Hepatocyte (in vitro differentiated cells): ENCODE measurements around the gene DPP10. TPM values are rescaled to one million over a fixed set of nuclear protein-coding genes. Genes with fewer than 3 reads are reported as not detected.

Experiments
- DNase-seq: peaks from one replicate; pipeline ENCODE4 v3.0.0-alpha.2; 2016; ENCODE audit warnings: low spot score
- H2AFZ ChIP-seq: fragments of 200-600 bp; sonication (generic); 2 replicates; pipeline ENCODE4 v1.6.0; 2016; ENCODE audit warnings: antibody characterized with exemption, mild to moderate bottlenecking
- H3K27ac ChIP-seq: fragments of 200-600 bp; sonication (generic); 2 replicates; pipeline ENCODE4 v1.5.1; 2016; ENCODE audit warnings: mild to moderate bottlenecking
- H3K27me3 ChIP-seq: fragments of 200-600 bp; sonication (generic); 2 replicates; pipeline ENCODE4 v1.6.1; 2016
- H3K36me3 ChIP-seq: fragments of 200-600 bp; sonication (generic); replicated peaks from 2 replicates; pipeline ENCODE4 v1.5.1; 2016; ENCODE audit warnings: low read depth; ENCODE audit not compliant: insufficient read depth
- H3K4me1 ChIP-seq: fragments of 200-600 bp; sonication (generic); 2 replicates; pipeline ENCODE4 v1.5.1; 2016; ENCODE audit warnings: mild to moderate bottlenecking, moderate library complexity; ENCODE audit not compliant: insufficient read depth
- H3K4me2 ChIP-seq: fragments of 200-600 bp; sonication (generic); 2 replicates; pipeline ENCODE4 v1.6.0; 2016
- H3K4me3 ChIP-seq: fragments of 200-600 bp; sonication (generic); 2 replicates; pipeline ENCODE4 v1.5.1; 2016; ENCODE audit warnings: mild to moderate bottlenecking
- H3K79me2 ChIP-seq: fragments of 200-600 bp; sonication (generic); 2 replicates; pipeline ENCODE4 v1.6.0; 2017; ENCODE audit warnings: mild to moderate bottlenecking
- H3K9me2 ChIP-seq: fragments of 200-600 bp; sonication (generic); replicated peaks from 2 replicates; pipeline ENCODE4 v1.6.0; 2017; ENCODE audit warnings: mild to moderate bottlenecking; ENCODE audit not compliant: insufficient read depth
- H3K9me3 ChIP-seq: fragments of 200-600 bp; sonication (generic); 2 replicates; pipeline ENCODE4 v1.5.1; 2016; ENCODE audit warnings: low read depth, mild to moderate bottlenecking
- H4K20me1 ChIP-seq: fragments of 200-600 bp; sonication (generic); 2 replicates; pipeline ENCODE4 v1.6.0; 2016; ENCODE audit warnings: mild to moderate bottlenecking; ENCODE audit not compliant: insufficient read depth, poor library complexity, severe bottlenecking
- EZH2 ChIP-seq: fragments of 200-600 bp; sonication (generic); IDR thresholded peaks from 2 replicates; pipeline ENCODE4 v1.6.1; 2016; ENCODE audit warnings: antibody characterized with exemption, mild to moderate bottlenecking, borderline replicate concordance
- EZH2phosphoT487 ChIP-seq: fragments of 200-600 bp; sonication (generic); IDR thresholded peaks from one replicate; pipeline ENCODE4 v1.6.1; 2018; ENCODE audit warnings: antibody characterized with exemption, mild to moderate bottlenecking, low read depth, moderate library complexity; ENCODE audit not compliant: unreplicated experiment, severe bottlenecking
- WGBS: methylation state at CpG from one replicate; pipeline ENCODE4 v1.1.6; 2016; ENCODE audit warnings: low lambda C conversion rate; ENCODE audit errors: missing lambda C conversion rate; 5-methylcytosine and 5-hydroxymethylcytosine counted together
- polyA plus RNA-seq: library from polyadenylated mRNA; unstranded; fragments of >200 nt; fragmentation: Nextera tagmentation; extraction: Ambion mirVana; gene quantifications from 2 replicates; pipeline ENCODE4 v1.2.1, GENCODE V29; 2016
- total RNA-seq: library from RNA; depleted of rRNA; stranded (reverse); fragments of >200 nt; gene quantifications from 2 replicates; pipeline ENCODE4 v1.2.3, GENCODE V29; 2014
- TF ChIP-seq, protein P1 (sequence below): fragments of 200-600 bp; sonication (generic); IDR thresholded peaks from 2 replicates; pipeline ENCODE4 v1.5.1; 2016; ENCODE audit warnings: antibody characterized with exemption, mild to moderate bottlenecking; ENCODE audit not compliant: poor library complexity

Gene DPP10
- total and polyA plus RNA-seq, 2 experiments from 2014 or later: 5.0 to 15.7 TPM

DNA sequence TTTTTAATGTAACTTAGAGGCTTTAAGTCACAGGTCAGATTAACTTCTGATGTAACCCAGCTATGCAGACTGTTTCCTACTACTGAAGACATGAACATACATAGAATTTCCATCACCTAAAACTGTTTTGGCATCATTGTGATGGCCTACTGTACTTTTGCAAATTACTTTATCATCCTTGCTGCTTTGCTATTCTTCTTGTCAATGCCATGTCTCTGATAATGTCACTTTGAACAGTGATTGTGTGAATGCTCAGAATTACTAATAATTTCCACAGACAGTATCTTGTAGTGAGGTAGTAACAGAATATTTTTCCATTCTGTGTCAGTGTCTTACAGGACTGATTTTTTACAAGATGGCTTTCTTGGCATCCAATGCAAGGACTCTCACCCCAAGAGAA, 663.5 kb downstream of the DPP10 start:
- no peaks in the 10 kb centered on the region for H3K27me3 ChIP-seq
- H3K4me3 ChIP-seq: no peak overlapping the region
- H3K36me3 ChIP-seq: no peaks in the 10 kb centered on the region
- DNase-seq: no peak
- no peaks in the 10 kb centered on the region for H4K20me1 ChIP-seq
- no peak overlapping the region for H2AFZ ChIP-seq
- no peaks in the 10 kb centered on the region for H3K79me2 ChIP-seq
- H3K9me3 ChIP-seq: no peaks in the 10 kb centered on the region
- H3K4me2 ChIP-seq: no peak overlapping the region
- H3K4me1 ChIP-seq: no peaks in the 10 kb centered on the region
- no peaks in the 10 kb centered on the region for H3K9me2 ChIP-seq
- H3K27ac ChIP-seq: no peak overlapping the region
- TF ChIP-seq EZH2phosphoT487 (no peak), EZH2 (no peak)
- TF ChIP-seq, protein P1, sequence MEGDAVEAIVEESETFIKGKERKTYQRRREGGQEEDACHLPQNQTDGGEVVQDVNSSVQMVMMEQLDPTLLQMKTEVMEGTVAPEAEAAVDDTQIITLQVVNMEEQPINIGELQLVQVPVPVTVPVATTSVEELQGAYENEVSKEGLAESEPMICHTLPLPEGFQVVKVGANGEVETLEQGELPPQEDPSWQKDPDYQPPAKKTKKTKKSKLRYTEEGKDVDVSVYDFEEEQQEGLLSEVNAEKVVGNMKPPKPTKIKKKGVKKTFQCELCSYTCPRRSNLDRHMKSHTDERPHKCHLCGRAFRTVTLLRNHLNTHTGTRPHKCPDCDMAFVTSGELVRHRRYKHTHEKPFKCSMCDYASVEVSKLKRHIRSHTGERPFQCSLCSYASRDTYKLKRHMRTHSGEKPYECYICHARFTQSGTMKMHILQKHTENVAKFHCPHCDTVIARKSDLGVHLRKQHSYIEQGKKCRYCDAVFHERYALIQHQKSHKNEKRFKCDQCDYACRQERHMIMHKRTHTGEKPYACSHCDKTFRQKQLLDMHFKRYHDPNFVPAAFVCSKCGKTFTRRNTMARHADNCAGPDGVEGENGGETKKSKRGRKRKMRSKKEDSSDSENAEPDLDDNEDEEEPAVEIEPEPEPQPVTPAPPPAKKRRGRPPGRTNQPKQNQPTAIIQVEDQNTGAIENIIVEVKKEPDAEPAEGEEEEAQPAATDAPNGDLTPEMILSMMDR: no peak

DNA sequence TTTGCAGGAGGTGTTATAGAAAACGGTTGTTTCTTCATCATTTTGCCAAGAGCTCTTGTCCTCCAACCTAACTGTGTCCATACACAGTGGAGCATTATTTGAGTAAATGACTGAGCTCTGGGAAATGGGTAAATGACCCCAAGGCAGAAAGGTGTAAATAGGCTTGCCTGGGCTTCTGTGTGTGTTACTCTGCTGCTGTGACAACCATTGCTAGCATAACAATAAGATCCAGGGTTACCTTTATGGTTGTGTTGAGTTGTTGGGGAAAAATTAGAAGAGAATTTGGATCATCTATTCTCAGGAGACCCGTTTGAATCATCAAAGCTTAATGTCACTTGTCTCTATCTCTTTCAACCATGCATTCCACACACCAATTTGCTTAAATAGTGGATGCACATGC, 672.7 kb downstream of the DPP10 start:
- Histone ChIP-seq H3K9me3 (no peaks in the 10 kb centered on the region), H3K79me2 (no peaks in the 10 kb centered on the region), H3K4me2 (no peak overlapping the region), H3K27ac (no peak overlapping the region), H3K27me3 (no peaks in the 10 kb centered on the region), H4K20me1 (no peaks in the 10 kb centered on the region), H3K9me2 (no peaks in the 10 kb centered on the region), H2AFZ (no peak overlapping the region), H3K4me3 (no peak overlapping the region), H3K4me1 (no peaks in the 10 kb centered on the region), H3K36me3 (no peaks in the 10 kb centered on the region)
- TF ChIP-seq, protein P1: no peak
- TF ChIP-seq EZH2phosphoT487 (no peak), EZH2 (no peak)
- 66% methylated on average over 2 of the region's 2 CpGs for WGBS
- DNase-seq: no peak

- no peak for TF ChIP-seq EZH2phosphoT487
- TF ChIP-seq, protein P1: no peak
- no peak for TF ChIP-seq EZH2
- Histone ChIP-seq H3K36me3 (no peaks in the 10 kb centered on the region), H3K4me3 (no peak overlapping the region), H2AFZ (no peak overlapping the region), H3K27me3 (no peaks in the 10 kb centered on the region), H3K9me2 (no peaks in the 10 kb centered on the region), H3K4me2 (no peak overlapping the region), H3K9me3 (no peaks in the 10 kb centered on the region), H4K20me1 (no peaks in the 10 kb centered on the region), H3K79me2 (no peaks in the 10 kb centered on the region), H3K4me1 (no peaks in the 10 kb centered on the region), H3K27ac (no peak overlapping the region)
- no peak for DNase-seq
- WGBS: 79% methylated on average over 2 of the region's 2 CpGs
These were observed 675.9 kb downstream of the DPP10 start for GRCh38 chr2:115118306-115118705.

DNA sequence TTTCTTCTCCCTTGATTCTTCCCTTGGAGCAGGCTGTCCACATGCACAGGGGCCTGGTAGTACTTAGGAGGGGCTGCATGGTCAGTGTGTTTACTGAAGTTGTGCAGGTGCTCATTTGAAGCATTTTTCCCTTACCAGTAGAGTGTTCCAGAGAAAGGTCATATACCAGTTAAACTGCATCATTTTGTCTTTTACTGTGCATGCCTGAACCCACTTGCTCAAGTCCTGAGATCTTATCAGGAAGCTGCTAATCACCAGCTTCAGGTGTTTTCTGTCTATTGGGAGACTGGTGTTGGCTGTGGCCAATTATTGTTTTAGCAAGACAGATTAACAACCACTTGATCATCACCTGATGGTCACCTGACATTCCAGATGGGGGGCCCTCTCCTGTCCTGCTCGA, 676.6 kb downstream of the DPP10 start:
- Histone ChIP-seq H3K27ac (no peak overlapping the region), H3K27me3 (no peaks in the 10 kb centered on the region), H4K20me1 (no peaks in the 10 kb centered on the region), H2AFZ (no peak overlapping the region), H3K4me2 (no peak overlapping the region), H3K36me3 (no peaks in the 10 kb centered on the region), H3K4me3 (no peak overlapping the region), H3K9me2 (no peaks in the 10 kb centered on the region), H3K79me2 (no peaks in the 10 kb centered on the region), H3K4me1 (no peaks in the 10 kb centered on the region), H3K9me3 (no peaks in the 10 kb centered on the region)
- no peak for TF ChIP-seq EZH2phosphoT487
- TF ChIP-seq, protein P1: no peak
- no peak for TF ChIP-seq EZH2
- no peak for DNase-seq
- WGBS: 53% methylated on average over 1 of the region's 1 CpG
